Neural crest cell (in vitro differentiated cells): ENCODE results near the gene KCNK7. TPM values are rescaled to one million over a fixed set of nuclear protein-coding genes. Genes with fewer than 3 reads are reported as not detected.
A peak's percentile ranks its signal among the peaks of the same experiment; 100 is the strongest.

Experiments
- DNase-seq: peaks from one replicate; pipeline ENCODE4 v3.0.0; 2021; ENCODE audit warnings: low read depth, mixed read lengths, low spot score
- H3K27ac Mint-ChIP-seq: one replicate; pipeline ENCODE4 v1.8.0; 2021; ENCODE audit warnings: mild to moderate bottlenecking, mixed read lengths; ENCODE audit not compliant: unreplicated experiment
- H3K27me3 Mint-ChIP-seq: 2 replicates; pipeline ENCODE4 v1.8.0; 2021; ENCODE audit warnings: low read depth, mild to moderate bottlenecking, mixed read lengths
- H3K36me3 Mint-ChIP-seq: 2 replicates; pipeline ENCODE4 v1.8.0; 2021; ENCODE audit warnings: low read depth, mild to moderate bottlenecking, mixed read lengths
- H3K4me1 Mint-ChIP-seq: 2 replicates; pipeline ENCODE4 v1.8.0; 2021; ENCODE audit warnings: mixed read lengths
- H3K4me3 Mint-ChIP-seq: one replicate; pipeline ENCODE4 v1.8.0; 2021; ENCODE audit warnings: mild to moderate bottlenecking, mixed read lengths
- H3K9me3 Mint-ChIP-seq: 2 replicates; pipeline ENCODE4 v1.8.0; 2021; ENCODE audit warnings: mixed read lengths
- CTCF ChIP-seq: fragments of 200-600 bp; sonication (generic); conservative IDR thresholded peaks from 2 replicates; pipeline ENCODE4 v1.5.0; 2021; ENCODE audit warnings: antibody characterized with exemption, mild to moderate bottlenecking
- total RNA-seq: library from RNA; stranded (reverse); gene quantifications from 2 replicates; pipeline ENCODE4 v1.2.1, GENCODE V29; 2021

KCNK7 gene
- total RNA-seq, 1 donor from 2014 or later: 1.0 TPM

GRCh38 chr11:65606876-65607613 lies 11.4 kb upstream of the KCNK7 start:
- peak; percentile 78 for DNase-seq
- peaks cover 42% of the 10 kb centered on the region for H3K4me1 Mint-ChIP-seq
- peaks cover 4% of the 10 kb centered on the region for H3K36me3 Mint-ChIP-seq
- H3K27me3 Mint-ChIP-seq: no peaks in the 10 kb centered on the region
- peak overlapping the region; percentile 27 for H3K27ac Mint-ChIP-seq
- H3K4me3 Mint-ChIP-seq: peak overlapping the region; percentile 81
- H3K9me3 Mint-ChIP-seq: no peaks in the 10 kb centered on the region
- no peak for TF ChIP-seq CTCF

- Mint-ChIP-seq H3K27ac (no peak overlapping the region), H3K9me3 (no peaks in the 10 kb centered on the region), H3K4me1 (peaks cover 18% of the 10 kb centered on the region), H3K27me3 (no peaks in the 10 kb centered on the region), H3K4me3 (no peak overlapping the region), H3K36me3 (peaks cover 8% of the 10 kb centered on the region)
- no peak for TF ChIP-seq CTCF
- no peak for DNase-seq
These were observed 8.7 kb upstream of the KCNK7 start for GRCh38 chr11:65604258-65604657.

- Mint-ChIP-seq H3K4me3 (no peak overlapping the region), H3K4me1 (no peaks in the 10 kb centered on the region), H3K27ac (no peak overlapping the region), H3K36me3 (peaks cover 8% of the 10 kb centered on the region), H3K27me3 (peaks cover 1% of the 10 kb centered on the region), H3K9me3 (no peaks in the 10 kb centered on the region)
- no peak for DNase-seq
- no peak for TF ChIP-seq CTCF
These were observed 4.3 kb upstream of the KCNK7 start for GRCh38 chr11:65599955-65600246.

GRCh38 chr11:65599216-65599954 lies 3.8 kb upstream of the KCNK7 start:
- H3K9me3 Mint-ChIP-seq: no peaks in the 10 kb centered on the region
- no peak for TF ChIP-seq CTCF
- H3K27ac Mint-ChIP-seq: no peak overlapping the region
- peaks cover 2% of the 10 kb centered on the region for H3K27me3 Mint-ChIP-seq
- no peak for DNase-seq
- H3K36me3 Mint-ChIP-seq: peaks cover 8% of the 10 kb centered on the region
- H3K4me1 Mint-ChIP-seq: no peaks in the 10 kb centered on the region
- H3K4me3 Mint-ChIP-seq: peak overlapping the region; percentile 38

- Mint-ChIP-seq H3K9me3 (no peaks in the 10 kb centered on the region), H3K36me3 (peaks cover 4% of the 10 kb centered on the region), H3K4me3 (no peak overlapping the region), H3K4me1 (no peaks in the 10 kb centered on the region), H3K27me3 (peaks cover 9% of the 10 kb centered on the region), H3K27ac (no peak overlapping the region)
- TF ChIP-seq CTCF: no peak
- no peak for DNase-seq
These were observed 2.7 kb upstream of the KCNK7 start for GRCh38 chr11:65598258-65598699.
